ENCODE results near the gene CDKAL1. TPM values are rescaled to one million over a fixed set of nuclear protein-coding genes. Genes with fewer than 3 reads are reported as not detected.

The CDKAL1 gene
- total RNA-seq, 4 donors from 2014 or later, result 15.2 to 17.9 (median 17.1) TPM

GRCh38 chr6:21230536-21230935 is 696.3 kb downstream of the CDKAL1 start:
- no peak for TF ChIP-seq CTCF (IDR thresholded peaks at IDR 0.05; ENCODE audit: low read depth)

GRCh38 chr6:21235162-21235561 is 700.9 kb downstream of the CDKAL1 start:
- TF ChIP-seq CTCF (IDR thresholded peaks at IDR 0.05; ENCODE audit: low read depth), result no peak

- no peak for TF ChIP-seq CTCF (IDR thresholded peaks at IDR 0.05; ENCODE audit: low read depth)
Observed at GRCh38 chr6:21238208-21238607, 704.0 kb downstream of the CDKAL1 start.

GRCh38 chr6:21240709-21241108 is 706.5 kb downstream of the CDKAL1 start:
- TF ChIP-seq CTCF (IDR thresholded peaks at IDR 0.05; ENCODE audit: low read depth), result no peak

GRCh38 chr6:21241231-21242130 is 707.2 kb downstream of the CDKAL1 start:
- TF ChIP-seq CTCF (IDR thresholded peaks at IDR 0.05; ENCODE audit: low read depth), result no peak

GRCh38 chr6:21244897-21245470 is 710.7 kb downstream of the CDKAL1 start:
- TF ChIP-seq CTCF (IDR thresholded peaks at IDR 0.05; ENCODE audit: low read depth), result no peak

- TF ChIP-seq CTCF (IDR thresholded peaks at IDR 0.05; ENCODE audit: low read depth), result no peak
Observed at GRCh38 chr6:21245488-21245887, 711.2 kb downstream of the CDKAL1 start.
